HG02678 (cell line): Measurements from ENCODE around the gene DCUN1D3.

Experiments
- ATAC-seq: cut with Tn5 transposase; IDR thresholded peaks from one replicate; pipeline ENCODE4 v1.9.1; 2021; ENCODE audit warnings: mild to moderate bottlenecking, moderate library complexity; ENCODE audit not compliant: unreplicated experiment

The DCUN1D3 gene

GRCh38 chr16:20920091-20920490 lies 19.9 kb upstream of the DCUN1D3 start:
- no peak for ATAC-seq

GRCh38 chr16:20918486-20919239 lies 18.5 kb upstream of the DCUN1D3 start:
- no peak for ATAC-seq

DNA sequence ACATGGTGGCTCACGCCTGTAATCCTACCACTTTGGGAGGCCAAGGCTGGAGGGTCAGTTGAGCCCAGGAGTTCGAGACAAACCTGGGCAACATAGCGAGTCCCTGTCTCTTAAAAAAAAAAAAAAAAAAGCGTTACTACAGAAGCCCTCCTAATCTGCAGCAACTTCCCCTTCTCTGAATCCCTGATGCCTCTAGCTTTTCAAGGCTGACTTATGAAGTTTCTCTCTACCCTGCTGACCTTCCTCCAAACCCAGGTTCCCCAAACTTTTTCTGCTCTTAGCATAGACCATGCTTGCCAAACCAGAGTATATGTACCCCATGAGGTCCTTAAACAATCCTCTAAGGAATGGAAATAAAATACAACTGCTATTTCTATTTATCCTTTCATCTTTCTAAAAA lies 16.8 kb upstream of the DCUN1D3 start:
- no peak for ATAC-seq

GRCh38 chr16:20916289-20916688 lies 16.1 kb upstream of the DCUN1D3 start:
- ATAC-seq: no peak

- ATAC-seq: no peak
These were observed 11.2 kb upstream of the DCUN1D3 start for GRCh38 chr16:20911361-20911760.

GRCh38 chr16:20910781-20911321 lies 10.7 kb upstream of the DCUN1D3 start:
- no peak for ATAC-seq

DNA sequence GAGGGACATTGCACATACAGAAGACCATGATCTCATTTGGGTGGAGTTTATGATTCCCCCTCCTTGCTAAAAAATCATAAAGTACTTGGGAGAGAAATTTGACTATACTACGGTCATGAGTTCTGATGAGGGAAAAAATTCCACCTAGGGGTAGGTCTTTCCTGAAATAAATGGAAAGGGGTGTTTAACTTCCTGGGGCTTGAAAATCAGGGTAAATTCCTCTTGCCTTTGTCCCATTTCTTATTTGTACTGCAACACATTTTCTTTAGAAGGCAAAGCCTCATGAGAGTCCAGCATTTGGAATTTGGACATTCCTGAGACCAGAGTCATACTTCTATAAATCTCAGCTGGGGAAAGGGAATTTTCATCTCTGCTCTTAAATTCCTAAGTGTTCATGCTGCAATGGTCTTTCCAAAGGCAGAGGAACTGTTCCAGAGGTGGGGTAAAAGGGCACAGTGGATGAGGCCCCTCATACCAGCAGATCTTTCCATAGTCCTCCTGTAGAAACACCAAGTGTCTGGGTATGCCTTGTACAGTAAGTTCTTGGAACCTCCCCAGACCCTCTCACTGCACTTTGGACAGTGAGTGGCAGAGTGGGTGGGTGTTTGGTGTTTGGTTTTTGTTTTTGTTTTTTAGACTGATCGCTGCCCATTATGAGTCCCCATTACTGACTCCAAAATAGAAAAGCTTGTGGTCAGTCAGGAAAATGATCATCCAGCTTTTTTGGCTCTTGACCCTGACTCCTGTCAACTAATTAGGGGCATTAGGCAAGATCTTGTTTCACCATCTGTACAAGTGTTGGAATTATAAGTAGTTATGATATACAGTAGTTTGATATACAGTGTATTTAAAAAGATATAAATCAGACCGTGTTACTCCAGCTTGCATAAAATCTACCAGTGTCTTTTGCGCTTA lies 6.4 kb upstream of the DCUN1D3 start:
- ATAC-seq: no peak

DNA sequence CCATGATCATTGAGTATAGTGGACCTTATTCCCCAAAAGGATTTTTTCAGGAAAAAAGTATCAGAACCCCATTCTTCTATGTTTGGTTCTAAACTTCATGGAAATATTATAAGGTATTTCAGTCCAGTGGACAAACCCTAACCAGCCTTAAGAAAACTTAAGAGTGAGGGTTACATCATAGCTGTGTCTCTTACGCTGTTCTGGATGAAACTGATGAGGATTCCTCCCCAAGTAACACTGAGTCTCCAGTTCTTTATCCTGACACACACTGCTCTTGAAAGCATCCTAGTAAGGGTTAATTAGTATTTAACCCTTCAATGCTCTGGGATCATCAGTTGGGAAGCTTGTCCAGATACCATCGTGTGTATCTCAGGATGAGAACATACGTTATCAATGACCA lies 5.4 kb upstream of the DCUN1D3 start:
- ATAC-seq: no peak

DNA sequence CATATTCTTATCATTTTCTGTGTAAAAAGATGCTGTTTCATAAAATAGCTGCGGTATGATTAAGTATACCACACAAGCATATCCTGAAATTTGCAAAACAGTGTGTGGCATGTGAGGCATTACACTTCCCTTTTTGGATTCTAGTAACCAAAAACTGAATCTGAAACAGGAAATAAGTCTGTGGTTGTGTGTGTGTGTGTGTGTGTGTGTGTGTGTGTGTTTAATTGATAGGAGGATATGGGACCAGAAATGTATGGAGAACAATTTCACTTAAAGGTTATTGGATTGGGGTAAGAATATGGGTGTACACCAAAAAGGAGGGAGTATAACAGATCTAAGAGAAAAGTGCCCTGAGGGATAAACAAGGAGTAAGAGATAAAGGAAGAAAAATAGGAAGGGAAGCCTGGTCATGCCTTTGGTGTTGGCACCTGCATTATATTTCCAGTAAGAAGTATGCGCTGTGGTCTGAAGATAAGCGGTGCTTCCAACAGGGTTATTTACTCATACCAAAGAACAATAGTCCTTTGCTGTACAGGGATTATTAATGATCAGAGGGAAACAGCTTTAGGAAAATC lies 4.4 kb upstream of the DCUN1D3 start:
- no peak for ATAC-seq

DNA sequence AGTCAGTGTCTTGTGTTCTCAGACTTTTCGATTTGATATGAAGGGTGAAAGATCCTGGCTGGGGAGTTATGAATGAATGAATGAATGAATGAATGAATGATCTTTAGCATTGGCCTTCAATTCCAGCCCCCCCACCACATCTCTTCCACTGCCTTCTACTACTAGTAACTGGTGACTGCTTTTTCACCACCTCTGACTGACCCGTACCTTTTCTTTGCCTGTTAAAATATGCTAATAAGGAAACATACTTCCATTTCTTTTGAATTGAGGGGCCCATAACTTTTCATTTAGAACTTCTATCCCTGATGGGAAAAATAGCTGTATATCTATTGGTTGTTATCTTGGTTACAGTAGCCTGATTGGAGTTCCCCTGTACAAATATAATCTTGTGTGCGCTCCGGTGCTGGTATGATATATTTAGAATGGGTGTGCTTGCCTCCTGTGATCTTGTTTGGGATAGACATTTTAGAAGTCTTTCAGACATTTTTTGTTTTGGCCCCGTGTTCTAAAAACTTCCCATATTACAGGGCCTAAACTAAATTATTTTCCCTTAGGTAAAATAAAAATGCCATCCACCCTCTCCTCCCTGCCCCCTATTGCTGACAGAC lies 3.8 kb upstream of the DCUN1D3 start:
- no peak for ATAC-seq

GRCh38 chr16:20903116-20903898 lies 3.1 kb upstream of the DCUN1D3 start:
- ATAC-seq: no peak

DNA sequence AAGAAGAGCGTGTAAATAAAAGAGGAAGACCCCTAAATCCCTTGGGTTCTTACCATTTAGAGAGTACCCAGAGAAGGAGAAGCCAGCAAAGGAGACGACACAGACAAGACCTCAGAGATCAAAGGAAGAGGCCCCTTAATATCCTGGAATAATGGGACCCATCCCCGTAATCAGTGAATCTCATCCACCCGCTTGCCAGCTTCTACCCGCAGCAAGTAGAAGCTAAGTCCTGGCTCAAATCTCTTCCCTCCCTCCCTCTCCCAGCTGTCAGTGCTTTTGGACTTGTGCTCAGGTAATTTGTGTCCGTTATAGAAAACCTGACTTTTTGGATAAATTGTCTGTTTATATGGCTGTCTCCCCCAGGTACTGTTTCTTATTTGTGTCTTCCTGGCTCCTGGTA lies 2.3 kb upstream of the DCUN1D3 start:
- no peak for ATAC-seq

DNA sequence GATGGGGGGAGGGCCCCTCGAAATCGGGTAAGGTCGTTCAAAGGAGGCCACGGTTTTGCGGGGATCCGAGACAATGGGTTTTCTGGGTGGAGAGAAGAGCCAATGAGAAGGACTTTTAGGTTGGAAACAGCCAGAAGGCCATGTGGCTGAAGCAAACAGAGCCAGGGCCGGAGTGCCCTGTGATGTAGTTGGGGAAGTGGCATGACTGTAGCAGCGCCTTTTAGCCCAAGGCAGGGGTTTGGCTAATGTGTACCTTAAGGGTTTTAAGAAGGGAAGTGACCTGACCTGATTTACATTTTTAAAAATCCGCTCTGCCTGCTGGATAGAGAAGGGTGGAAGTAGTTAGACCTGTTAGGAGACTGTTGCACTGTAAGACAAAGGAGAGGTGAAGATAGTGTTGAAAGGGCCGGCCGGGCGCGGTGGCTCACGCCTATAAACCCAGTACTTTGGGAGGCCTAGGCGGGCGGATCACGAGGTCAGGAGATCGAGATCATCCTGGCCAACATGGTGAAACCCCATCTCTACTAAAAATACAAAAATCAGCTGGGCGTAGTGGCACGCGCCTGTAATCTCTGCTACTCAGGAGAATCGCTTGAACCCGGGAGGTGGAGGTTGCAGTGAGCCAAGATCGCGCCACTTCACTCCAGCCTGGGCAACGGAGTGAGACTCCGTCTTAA lies 1.4 kb upstream of the DCUN1D3 start:
- no peak for ATAC-seq

DNA sequence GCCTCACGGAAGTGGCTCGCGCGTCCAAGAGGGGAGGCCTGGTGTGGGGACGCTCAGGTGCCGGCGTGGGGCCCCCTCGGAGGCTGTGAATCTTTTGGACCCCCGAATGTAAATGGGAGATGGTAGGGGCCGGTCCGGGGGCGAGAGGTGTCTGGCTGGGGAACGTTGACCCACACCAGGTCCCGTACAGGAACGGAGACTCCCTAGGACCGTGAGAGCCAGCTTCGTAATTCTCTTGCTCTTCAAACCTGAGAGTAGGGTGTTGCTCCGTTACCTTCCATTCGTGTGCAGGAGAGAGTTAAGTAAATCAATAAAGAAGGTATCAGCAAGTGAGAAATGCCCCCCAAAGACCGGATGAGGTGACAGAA lies 894 bp upstream of the DCUN1D3 start:
- no peak for ATAC-seq

- no peak for ATAC-seq
These were observed 470 bp downstream of the DCUN1D3 start for GRCh38 chr16:20899477-20900298.

GRCh38 chr16:20899071-20899470 lies 1.1 kb downstream of the DCUN1D3 start:
- ATAC-seq: no peak

DNA sequence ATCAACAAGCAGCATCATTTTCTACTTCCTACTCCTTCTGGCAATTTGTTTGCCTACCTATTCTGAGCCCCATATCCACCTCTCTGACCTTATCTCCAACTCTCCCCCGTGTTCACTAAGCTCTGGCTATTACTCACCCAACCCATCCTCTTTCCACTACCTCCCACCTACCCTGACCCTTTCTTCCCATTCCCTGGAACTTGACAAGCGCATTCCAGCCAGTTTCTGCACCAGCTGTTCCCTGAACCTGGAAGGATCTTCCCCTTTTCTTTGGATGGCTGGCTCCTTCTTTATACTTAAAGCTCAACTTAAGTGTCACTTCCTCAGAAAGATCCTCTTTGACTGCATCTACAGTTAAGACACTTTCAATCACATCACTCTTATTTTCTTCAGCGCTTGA lies 2.2 kb downstream of the DCUN1D3 start:
- ATAC-seq: no peak

- no peak for ATAC-seq
These were observed 2.8 kb downstream of the DCUN1D3 start for GRCh38 chr16:20897253-20897897.
